IPS DF 6.9 (cell line): ENCODE measurements around the gene LRRK1.
A peak's percentile ranks its signal among the peaks of the same experiment; 100 is the strongest.

Source experiments
- DNase-seq: peaks from one replicate; pipeline ENCODE4 v3.0.0-alpha.2; 2013; ENCODE audit warnings: low read depth, low spot score
- H3K27ac ChIP-seq: one replicate; pipeline ENCODE4 v1.5.1; 2013; ENCODE audit warnings: low read length, control low read depth
- H3K27me3 ChIP-seq: 2 replicates; pipeline ENCODE4 v1.6.1; 2013; ENCODE audit warnings: mild to moderate bottlenecking, low read length; ENCODE audit not compliant: control insufficient read depth, insufficient read depth
- H3K36me3 ChIP-seq: 2 replicates; pipeline ENCODE4 v1.6.1; 2013; ENCODE audit warnings: low read length; ENCODE audit not compliant: control insufficient read depth, insufficient read depth
- H3K4me1 ChIP-seq: 2 replicates; pipeline ENCODE4 v1.6.1; 2013; ENCODE audit warnings: low read length; ENCODE audit not compliant: control insufficient read depth, insufficient read depth
- H3K4me3 ChIP-seq: 2 replicates; pipeline ENCODE4 v1.5.1; 2013; ENCODE audit warnings: mild to moderate bottlenecking, low read length
- H3K9me3 ChIP-seq: 2 replicates; pipeline ENCODE4 v1.6.1; 2013; ENCODE audit warnings: low read length, inconsistent platforms; ENCODE audit not compliant: control insufficient read depth, insufficient read depth
- WGBS: extraction: QIAGEN DNeasy Blood & Tissue Kit; methylation state at CpG from one replicate; pipeline ENCODE4 v1.1.7; 2013; ENCODE audit warnings: mixed read lengths, missing lambda C conversion rate; ENCODE audit not compliant: insufficient read length, insufficient coverage; 5-methylcytosine and 5-hydroxymethylcytosine counted together

The LRRK1 gene

DNA sequence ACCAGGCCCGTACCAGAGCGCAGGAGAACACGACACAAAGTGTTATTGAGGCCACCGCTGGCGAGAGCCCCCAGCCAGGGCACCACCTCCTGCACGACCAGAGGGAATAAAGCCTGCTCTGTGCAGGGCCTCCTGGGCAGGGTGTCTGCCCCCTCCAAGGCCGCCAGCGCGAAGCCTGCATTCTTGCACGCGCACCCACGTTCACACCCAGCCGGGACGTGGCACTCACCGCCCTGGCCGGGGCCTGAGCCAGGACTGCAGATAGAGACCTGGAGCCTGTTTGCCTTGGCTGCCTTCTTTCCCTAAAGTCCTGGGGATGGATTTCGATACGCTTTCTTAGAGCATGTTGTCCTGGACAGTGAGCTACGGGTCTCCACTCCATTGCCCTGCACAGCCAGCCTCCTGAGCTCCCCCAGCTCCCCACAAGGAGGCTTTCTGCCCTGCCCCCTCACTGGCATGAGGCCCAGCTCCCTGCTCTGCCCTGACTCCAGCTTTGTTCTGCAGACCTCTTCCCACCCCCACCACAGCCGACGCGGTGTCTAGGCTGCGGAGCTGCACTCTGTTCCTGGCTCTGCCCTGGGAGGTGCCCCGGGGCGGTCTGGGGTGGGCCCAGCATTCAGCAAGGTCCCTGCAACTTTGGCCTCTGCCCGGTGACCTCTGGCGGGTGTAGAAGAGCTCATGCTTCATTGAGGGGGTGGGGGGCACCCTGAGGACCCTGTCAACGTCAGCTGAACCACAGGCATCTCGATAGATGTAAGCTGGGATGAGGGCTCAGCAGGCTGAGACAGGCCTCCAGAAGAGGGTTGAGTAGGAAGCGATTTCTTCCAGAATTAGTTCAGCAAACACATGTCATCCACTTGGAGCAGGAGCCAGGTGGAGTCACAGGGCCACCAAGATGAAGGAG, 145.0 kb downstream of the LRRK1 start:
- no peak overlapping the region for H3K4me3 ChIP-seq
- H3K36me3 ChIP-seq: no peaks in the 10 kb centered on the region
- WGBS: no CpG with 5 or more reads among the region's 30 CpGs
- no peak overlapping the region for H3K27ac ChIP-seq
- no peaks in the 10 kb centered on the region for H3K9me3 ChIP-seq
- peaks cover 26% of the 10 kb centered on the region for H3K4me1 ChIP-seq
- no peak for DNase-seq
- H3K27me3 ChIP-seq: no peaks in the 10 kb centered on the region

DNA sequence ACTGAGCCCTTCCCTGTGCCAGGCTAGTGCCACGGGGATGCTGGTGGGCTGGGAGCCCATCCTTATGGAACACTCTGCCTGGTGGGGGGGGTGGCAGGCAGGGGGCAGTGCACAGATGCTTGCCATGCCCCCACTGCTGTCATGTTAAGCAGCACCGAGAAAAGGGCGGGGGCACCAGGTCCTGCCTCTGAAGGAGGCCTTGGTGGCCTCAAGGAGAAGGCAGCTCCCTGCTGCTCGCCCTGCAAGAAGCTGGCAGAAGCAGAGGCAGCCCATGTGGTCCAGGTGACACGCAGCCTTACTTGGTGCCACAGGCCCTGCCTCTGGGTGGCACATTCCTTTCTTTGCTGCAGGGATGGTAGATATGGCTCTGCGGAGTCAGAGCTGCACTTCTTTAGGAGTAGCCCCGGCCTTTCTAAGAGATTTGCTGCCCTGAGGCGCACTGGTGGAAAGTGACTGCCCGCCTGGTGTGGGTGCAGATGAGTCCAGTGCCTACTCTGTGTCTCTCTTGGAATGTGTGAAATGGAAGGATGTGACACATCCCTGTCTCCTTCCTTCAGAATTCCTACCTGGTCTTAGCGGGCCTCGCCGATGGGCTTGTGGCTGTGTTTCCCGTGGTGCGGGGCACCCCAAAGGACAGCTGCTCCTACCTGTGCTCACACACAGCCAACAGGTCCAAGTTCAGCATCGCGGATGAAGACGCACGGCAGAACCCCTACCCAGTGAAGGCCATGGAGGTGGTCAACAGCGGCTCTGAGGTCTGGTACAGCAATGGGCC, 145.8 kb downstream of the LRRK1 start:
- Histone ChIP-seq H3K36me3 (no peaks in the 10 kb centered on the region), H3K27ac (no peak overlapping the region), H3K27me3 (no peaks in the 10 kb centered on the region), H3K9me3 (no peaks in the 10 kb centered on the region), H3K4me3 (no peak overlapping the region), H3K4me1 (peaks cover 28% of the 10 kb centered on the region)
- DNase-seq: no peak
- no CpG with 5 or more reads among the region's 19 CpGs for WGBS

DNA sequence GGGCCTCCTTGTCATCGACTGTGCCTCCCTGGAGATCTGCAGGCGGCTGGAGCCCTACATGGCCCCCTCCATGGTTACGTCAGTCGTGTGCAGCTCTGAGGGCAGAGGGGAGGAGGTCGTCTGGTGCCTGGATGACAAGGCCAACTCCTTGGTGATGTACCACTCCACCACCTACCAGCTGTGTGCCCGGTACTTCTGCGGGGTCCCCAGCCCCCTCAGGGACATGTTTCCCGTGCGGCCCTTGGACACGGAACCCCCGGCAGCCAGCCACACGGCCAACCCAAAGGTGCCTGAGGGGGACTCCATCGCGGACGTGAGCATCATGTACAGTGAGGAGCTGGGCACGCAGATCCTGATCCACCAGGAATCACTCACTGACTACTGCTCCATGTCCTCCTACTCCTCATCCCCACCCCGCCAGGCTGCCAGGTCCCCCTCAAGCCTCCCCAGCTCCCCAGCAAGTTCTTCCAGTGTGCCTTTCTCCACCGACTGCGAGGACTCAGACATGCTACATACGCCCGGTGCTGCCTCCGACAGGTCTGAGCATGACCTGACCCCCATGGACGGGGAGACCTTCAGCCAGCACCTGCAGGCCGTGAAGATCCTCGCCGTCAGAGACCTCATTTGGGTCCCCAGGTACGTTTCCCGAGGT, 146.5 kb downstream of the LRRK1 start:
- H3K27ac ChIP-seq: no peak overlapping the region
- no peak overlapping the region for H3K4me3 ChIP-seq
- DNase-seq: no peak
- H3K9me3 ChIP-seq: no peaks in the 10 kb centered on the region
- H3K4me1 ChIP-seq: peaks cover 29% of the 10 kb centered on the region
- no peaks in the 10 kb centered on the region for H3K36me3 ChIP-seq
- no CpG with 5 or more reads among the region's 28 CpGs for WGBS
- H3K27me3 ChIP-seq: no peaks in the 10 kb centered on the region

DNA sequence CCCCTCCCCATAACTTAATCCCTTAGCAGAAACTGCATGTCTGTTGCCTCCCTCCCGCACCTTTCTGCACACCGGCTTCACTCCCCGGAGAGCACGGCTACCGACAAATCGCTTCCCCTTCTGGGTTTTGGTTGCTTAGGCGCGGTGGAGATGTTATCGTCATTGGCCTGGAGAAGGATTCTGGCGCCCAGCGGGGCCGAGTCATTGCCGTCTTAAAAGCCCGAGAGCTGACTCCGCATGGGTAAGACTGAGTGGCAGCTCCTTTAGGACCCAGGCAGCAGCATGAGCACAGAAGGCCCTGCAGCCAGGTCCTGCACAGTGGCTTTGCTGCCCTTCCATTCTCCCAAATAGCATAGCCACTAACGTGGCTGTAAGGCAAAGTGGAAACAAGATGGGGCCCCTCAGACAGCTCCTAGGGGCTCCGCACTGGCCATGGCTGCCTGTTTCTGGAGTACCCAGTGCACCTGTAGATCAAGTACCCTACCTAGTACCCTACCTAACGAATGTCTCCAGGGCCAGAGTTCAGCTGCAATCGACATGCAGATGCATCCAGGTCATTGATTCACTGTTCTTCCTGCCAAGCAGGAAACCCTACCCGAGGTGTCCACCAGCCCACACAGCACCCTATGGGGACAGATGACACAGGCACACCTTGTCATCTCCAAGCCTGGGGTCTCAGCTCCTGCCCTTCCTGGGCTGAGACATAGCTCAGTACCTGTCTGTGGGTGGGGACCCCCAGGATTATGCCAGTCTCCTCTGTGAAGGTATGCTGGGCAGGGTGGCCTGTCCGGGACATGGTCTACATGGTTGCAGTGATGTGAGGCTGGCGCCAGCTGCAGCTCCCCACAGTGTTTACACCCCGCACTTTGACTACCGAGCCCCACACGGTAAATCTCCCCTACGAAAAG, 147.6 kb downstream of the LRRK1 start:
- Histone ChIP-seq H3K4me1 (peaks cover 33% of the 10 kb centered on the region), H3K36me3 (no peaks in the 10 kb centered on the region), H3K27me3 (no peaks in the 10 kb centered on the region), H3K27ac (no peak overlapping the region), H3K4me3 (no peak overlapping the region), H3K9me3 (no peaks in the 10 kb centered on the region)
- DNase-seq: no peak
- WGBS: no CpG with 5 or more reads among the region's 26 CpGs

DNA sequence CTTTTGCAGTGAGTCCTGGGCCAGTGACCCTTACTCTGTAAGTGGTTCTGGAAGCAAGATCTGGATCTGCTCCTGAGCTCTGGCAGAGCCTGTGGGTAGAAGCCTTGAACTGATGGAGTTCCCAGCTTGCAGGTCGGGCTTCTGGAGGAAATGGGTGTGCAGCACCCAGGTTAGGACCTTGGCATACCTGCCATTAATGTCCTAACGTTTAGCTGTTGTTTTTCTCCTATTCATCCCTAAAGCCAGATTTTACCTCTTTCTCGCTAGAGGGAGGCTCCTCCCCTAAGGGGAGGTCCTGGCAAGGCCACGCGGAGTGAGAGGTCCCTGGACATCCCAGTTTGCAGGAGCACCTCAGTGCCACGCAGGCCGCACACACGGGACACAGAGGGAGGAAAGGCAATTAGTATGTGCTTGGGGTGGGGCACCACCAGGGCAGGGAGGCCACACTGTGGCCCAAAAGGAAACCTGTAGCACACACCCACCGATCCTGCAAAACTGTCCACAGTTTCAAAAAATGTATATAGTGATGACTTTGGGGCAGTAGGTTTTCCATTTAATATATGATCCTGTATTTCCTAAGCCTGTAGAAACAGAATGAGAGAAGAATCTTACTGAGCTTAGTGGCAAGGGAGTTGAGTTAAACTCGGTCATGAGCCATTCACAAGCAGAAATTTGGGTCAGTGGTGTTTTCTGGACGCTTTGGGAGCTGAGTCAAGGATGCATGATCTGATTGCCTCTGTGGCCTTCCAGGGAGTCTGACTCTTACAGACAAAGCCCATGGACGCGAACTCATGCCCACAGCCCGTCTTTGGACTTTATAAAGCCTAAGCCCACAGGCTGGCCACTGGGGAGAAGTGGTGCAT, 148.7 kb downstream of the LRRK1 start:
- no peak overlapping the region for H3K4me3 ChIP-seq
- H3K9me3 ChIP-seq: no peaks in the 10 kb centered on the region
- peaks cover 31% of the 10 kb centered on the region for H3K4me1 ChIP-seq
- H3K27ac ChIP-seq: peak overlapping the region; percentile 98
- WGBS: no CpG with 5 or more reads among the region's 14 CpGs
- DNase-seq: no peak
- H3K36me3 ChIP-seq: no peaks in the 10 kb centered on the region
- H3K27me3 ChIP-seq: no peaks in the 10 kb centered on the region

DNA sequence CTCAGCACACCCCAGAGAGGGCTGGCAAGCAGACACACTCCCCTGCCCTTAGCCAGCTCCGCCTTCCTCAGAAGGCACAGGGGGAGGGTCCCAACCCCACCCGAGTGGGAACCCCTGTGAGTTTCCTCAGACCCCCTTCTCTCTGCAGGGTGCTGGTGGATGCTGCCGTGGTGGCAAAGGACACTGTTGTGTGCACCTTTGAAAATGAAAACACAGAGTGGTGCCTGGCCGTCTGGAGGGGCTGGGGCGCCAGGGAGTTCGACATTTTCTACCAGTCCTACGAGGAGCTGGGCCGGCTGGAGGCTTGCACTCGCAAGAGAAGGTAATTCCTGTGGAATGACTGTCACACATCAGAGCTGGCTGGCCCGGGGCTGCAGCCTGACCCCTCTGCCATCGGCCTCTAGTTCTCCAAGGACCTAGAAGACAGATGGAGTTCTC, 149.4 kb downstream of the LRRK1 start:
- H3K9me3 ChIP-seq: no peaks in the 10 kb centered on the region
- no peak overlapping the region for H3K4me3 ChIP-seq
- H3K36me3 ChIP-seq: no peaks in the 10 kb centered on the region
- no peaks in the 10 kb centered on the region for H3K27me3 ChIP-seq
- H3K4me1 ChIP-seq: peaks cover 28% of the 10 kb centered on the region
- DNase-seq: no peak
- no CpG with 5 or more reads among the region's 11 CpGs for WGBS
- peak overlapping the region; percentile 98 for H3K27ac ChIP-seq

DNA sequence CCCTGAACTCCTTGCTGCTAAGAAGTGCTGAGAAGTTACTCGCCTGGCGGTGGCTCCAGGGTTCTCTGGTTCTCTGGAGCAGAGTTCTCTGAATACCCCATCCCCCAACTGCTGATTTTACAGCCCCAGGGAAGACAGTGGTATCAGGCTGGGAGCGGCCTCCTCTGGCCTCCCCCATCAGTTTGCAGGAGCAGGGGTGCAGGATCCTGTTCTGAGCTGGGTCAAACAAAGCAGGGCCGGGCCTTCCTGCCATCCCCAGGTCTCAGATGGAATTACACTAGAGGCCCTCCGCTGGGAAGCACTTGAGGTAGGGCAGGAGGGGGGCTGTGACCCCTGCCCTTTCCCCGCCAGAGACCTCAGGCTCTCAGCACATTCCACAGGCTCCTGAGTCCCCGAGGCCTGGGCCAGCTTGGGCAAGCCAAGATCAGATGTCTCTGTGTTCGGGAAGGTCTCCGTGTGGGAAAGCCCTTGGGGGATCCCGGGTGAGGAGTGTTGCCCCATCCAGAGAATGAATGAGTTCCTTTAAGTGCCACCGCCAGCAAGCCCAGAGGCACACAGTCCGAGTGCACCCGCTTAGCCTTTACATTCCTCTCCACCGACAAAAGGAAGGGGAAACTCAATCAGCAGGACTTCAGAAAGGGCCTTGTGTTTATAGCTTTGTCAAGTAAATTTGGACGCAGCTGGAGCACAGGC, 149.9 kb downstream of the LRRK1 start:
- H3K27ac ChIP-seq: peak overlapping the region; percentile 98

DNA sequence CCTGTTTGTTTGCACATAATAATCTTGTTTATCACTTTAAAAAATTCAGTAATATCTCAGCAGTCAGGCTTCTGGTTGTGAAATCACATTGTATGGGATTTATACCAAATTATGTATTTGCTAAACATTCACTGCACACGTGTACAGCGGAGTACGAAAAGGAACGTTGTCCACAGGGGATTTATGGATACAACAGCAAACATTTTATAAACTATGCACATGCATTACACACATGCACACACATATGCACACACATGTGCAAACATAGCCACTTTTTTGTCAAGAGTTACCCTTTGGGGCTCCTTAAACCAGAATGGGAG, 150.5 kb downstream of the LRRK1 start:
- Histone ChIP-seq H3K9me3 (no peaks in the 10 kb centered on the region), H3K27ac (no peak overlapping the region), H3K36me3 (no peaks in the 10 kb centered on the region), H3K27me3 (no peaks in the 10 kb centered on the region), H3K4me1 (peaks cover 24% of the 10 kb centered on the region), H3K4me3 (no peak overlapping the region)
- DNase-seq: no peak
- no CpG with 5 or more reads among the region's 4 CpGs for WGBS

More for the DNA sequence above, 149.9 kb downstream of the LRRK1 start:
- Histone ChIP-seq H3K36me3 (no peaks in the 10 kb centered on the region), H3K4me3 (no peak overlapping the region), H3K27me3 (no peaks in the 10 kb centered on the region), H3K9me3 (no peaks in the 10 kb centered on the region), H3K4me1 (peaks cover 26% of the 10 kb centered on the region)
- no CpG with 5 or more reads among the region's 15 CpGs for WGBS
- DNase-seq: peak; percentile 89

DNA sequence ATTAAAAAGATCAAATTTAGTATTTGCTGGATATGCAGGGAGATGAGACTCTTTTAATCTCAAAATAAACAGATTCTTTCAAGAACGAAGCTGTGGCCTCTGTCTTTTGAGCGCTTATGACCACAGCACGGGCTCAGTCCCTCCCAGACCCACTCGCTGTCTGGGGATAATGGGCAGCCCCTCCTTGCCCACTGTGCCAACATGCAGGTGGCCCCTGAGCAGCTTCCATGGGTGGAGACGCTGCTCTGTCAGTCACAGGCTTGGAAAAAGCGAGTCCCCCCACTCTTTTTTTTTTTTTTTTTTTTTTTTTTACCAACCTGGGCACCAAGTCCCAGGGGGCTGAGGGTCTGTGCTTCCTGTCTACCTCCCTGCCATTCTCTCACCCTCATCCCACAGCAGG, 150.9 kb downstream of the LRRK1 start:
- H3K4me3 ChIP-seq: no peak overlapping the region
- no peaks in the 10 kb centered on the region for H3K27me3 ChIP-seq
- H3K36me3 ChIP-seq: no peaks in the 10 kb centered on the region
- H3K4me1 ChIP-seq: peaks cover 24% of the 10 kb centered on the region
- no peaks in the 10 kb centered on the region for H3K9me3 ChIP-seq
- H3K27ac ChIP-seq: no peak overlapping the region
- DNase-seq: no peak
- WGBS: no CpG with 5 or more reads among the region's 6 CpGs
